Pancreas (tissue), 10 donors: ENCODE measurements around the gene ANAPC16. TPM values are rescaled to one million over a fixed set of nuclear protein-coding genes. Genes with fewer than 3 reads are reported as not detected.
"Not testable (repeated sequence)": the region's sequence is repeated elsewhere in the genome, so short reads cannot be mapped to it uniquely, and the experiment has no call there.

Experiments
- ATAC-seq, 4 donors: fragments of 200-7000 bp; cut with Tn5 transposase; one replicate each; pipeline versions ENCODE4 v1.8.0 to v1.9.1; 2020; ENCODE audit warnings: mild to moderate bottlenecking in 4 of 4, moderate library complexity in 4 of 4
- DNase-seq, 6 donors: peaks; one replicate each; pipeline ENCODE4 v3.0.0-alpha.2; 2020
- FAIRE-seq: peaks from 2 replicates; lab custom pipeline; 2012; peaks lifted over from hg19 to GRCh38; lab: Jason Lieb, UNC
- H3K27ac ChIP-seq, 4 donors: fragments of 200-600 bp; sonication (generic); 1 replicate in 3 of 4; 2 replicates in 1 of 4; pipeline versions ENCODE4 v1.5.0 to v1.8.0; 2020
- H3K27me3 ChIP-seq, 4 donors: fragments of 200-600 bp; one replicate each; pipeline ENCODE4 v1.8.0; 2021
- H3K36me3 ChIP-seq, 3 donors: fragments of 200-600 bp; sonication (generic) in 1 of 3; one replicate each; pipeline versions ENCODE4 v1.5.0 to v1.8.0; 2020 to 2021
- H3K4me1 ChIP-seq, 3 donors: fragments of 200-600 bp; one replicate each; pipeline ENCODE4 v1.8.0; 2021
- H3K4me3 ChIP-seq, 4 donors: fragments of 200-600 bp; sonication (generic) in 2 of 4; one replicate each; pipeline versions ENCODE4 v1.5.0 to v1.8.0; 2020 to 2021
- H3K9me3 ChIP-seq, 4 donors: fragments of 200-600 bp; one replicate each; pipeline ENCODE4 v1.8.0; 2021
- CTCF ChIP-seq, 4 donors: fragments of 200-600 bp; sonication (generic) in 3 of 4; IDR thresholded peaks; one replicate each; pipeline versions ENCODE4 v1.5.0 to v1.8.0; 2021; ENCODE audit warnings: antibody characterized with exemption in 4 of 4
- WGBS, 2 donors: extraction: QIAGEN DNeasy Blood & Tissue Kit; methylation state at CpG; one replicate each; pipeline ENCODE4 v1.1.7; 2013; 5-methylcytosine and 5-hydroxymethylcytosine counted together
- intact Hi-C, 3 donors: fragments of 100-400 bp; cut with DNase I; formaldehyde crosslinking; loops; one replicate each; pipeline versions ENCODE4 v1.11.1 to v1.14.2; 2022
- polyA plus RNA-seq, 2 donors: library from polyadenylated mRNA; stranded (reverse); fragments of 200-250 nt; gene quantifications; one replicate each; pipeline ENCODE4 v1.2.3, GENCODE V29; 2013
- total RNA-seq, 6 donors: library from RNA; stranded (reverse); fragmentation: NEBNext Ultra II Directional in 4 of 6; extraction: Animal tissue kit (Norgen Biotek cat#: 25700) in 4 of 6; gene quantifications; one replicate each; pipeline versions ENCODE4 v1.2.1 to v1.2.4, GENCODE V29; 2021 to 2023
- donor health status: healthy with polysubstance abuse.
- donor health status: DM: no; HTN: no; CAD: no; lungs with moderate emphysema.
- donor health status: DM: no; HTN: no; CAD: no.
- donor health status: control.
- donor health status: control.
- donor health status: Bipolar disorder and iron deficiency.
- donor health status: DM: yes; HTN: yes; CAD: no.
- donor health status: DM: no; HTN: no; CAD: no.
- donor health status: DM: no; HTN: no; CAD: no.
- donor health status: DM: yes; HTN: yes; CAD: no.

Gene ANAPC16
- total and polyA plus RNA-seq, 8 donors, result 52.4 to 153 (median 70.0) TPM

GRCh38 chr10:72277340-72277995 lies 61.7 kb downstream of the ANAPC16 start:
- peak in 2 of 6 donors; percentile 61 to 75 for DNase-seq
- no peak for ATAC-seq
- no peaks in the 10 kb centered on the region for H3K27me3 ChIP-seq
- H3K9me3 ChIP-seq, result no peaks in the 10 kb centered on the region
- peaks cover 2 to 11% (median 2%) of the 10 kb centered on the region in 3 donors for H3K4me1 ChIP-seq
- H3K27ac ChIP-seq, result peak overlapping the region; percentile 96 to 99 (median 96)
- intact Hi-C loops, result loop anchor here in 1 of 3 donors (5.0 kb wide), 1 partner anchor 60 kb away; no protein-coding TSS in a partner anchor
- 62% methylated on average over 5 of the region's 5 CpGs for WGBS, 2 donors
- no peak overlapping the region for H3K4me3 ChIP-seq
- TF ChIP-seq CTCF (IDR thresholded peaks at IDR 0.05), result no peak
- no peak for FAIRE-seq
- H3K36me3 ChIP-seq, result peaks cover 0 to 14% (median 7%) of the 10 kb centered on the region in 3 donors

- Histone ChIP-seq H3K9me3 (no peaks in the 10 kb centered on the region), H3K36me3 (peaks cover 0 to 14% (median 7%) of the 10 kb centered on the region in 3 donors), H3K27me3 (no peaks in the 10 kb centered on the region), H3K4me1 (peaks cover 0 to 8% (median 0%) of the 10 kb centered on the region in 3 donors), H3K27ac (peak overlapping the region in 3 of 4 donors; percentile 96 to 99 (median 97)), H3K4me3 (no peak overlapping the region)
- DNase-seq, result peak in 1 of 6 donors; percentile 65
- 98 to 100% methylated on average over 3 of the region's 3 CpGs for WGBS, 2 donors
- intact Hi-C loops, result loop anchor here in 1 of 3 donors (5.0 kb wide), 1 partner anchor 59 kb away; no protein-coding TSS in a partner anchor
- no peak for FAIRE-seq
- no peak for TF ChIP-seq CTCF (IDR thresholded peaks at IDR 0.05)
- ATAC-seq, result no peak
Measured at GRCh38 chr10:72277996-72278667, 62.3 kb downstream of the ANAPC16 start.

GRCh38 chr10:72278668-72279393 lies 63.0 kb downstream of the ANAPC16 start:
- WGBS, 2 donors, result 90 to 91% methylated on average over 5 of the region's 5 CpGs
- intact Hi-C loops, result loop anchor here in 1 of 3 donors (5.0 kb wide), 1 partner anchor 58 kb away; no protein-coding TSS in a partner anchor
- no peak for FAIRE-seq

GRCh38 chr10:72279587-72279986 lies 63.8 kb downstream of the ANAPC16 start:
- H3K27me3 ChIP-seq, DNase-seq, H3K9me3 ChIP-seq, FAIRE-seq, H3K27ac ChIP-seq, H3K4me1 ChIP-seq, H3K4me3 ChIP-seq, ATAC-seq: not testable (repeated sequence)
- intact Hi-C loops, result loop anchor here in 1 of 3 donors (5.0 kb wide), 1 partner anchor 58 kb away; no protein-coding TSS in a partner anchor
- H3K36me3 ChIP-seq, result peaks cover 0 to 14% (median 7%) of the 10 kb centered on the region in 3 donors
- 91 to 94% methylated on average over 7 of the region's 7 CpGs for WGBS, 2 donors

More at GRCh38 chr10:72278668-72279393, 63.0 kb downstream of the ANAPC16 start:
- no peak for TF ChIP-seq CTCF (IDR thresholded peaks at IDR 0.05)
- Histone ChIP-seq H3K4me1 (peaks cover 0 to 8% (median 0%) of the 10 kb centered on the region in 3 donors), H3K4me3 (no peak overlapping the region), H3K27me3 (no peaks in the 10 kb centered on the region), H3K9me3 (no peaks in the 10 kb centered on the region), H3K36me3 (peaks cover 0 to 14% (median 7%) of the 10 kb centered on the region in 3 donors), H3K27ac (peak overlapping the region in 1 of 4 donors; percentile 97)
- DNase-seq (peak in 1 of 6 donors; percentile 59), ATAC-seq (no peak)

- ATAC-seq (no peak), DNase-seq (no peak), FAIRE-seq (no peak)
- WGBS, 2 donors, result 76 to 90% methylated on average over 3 of the region's 3 CpGs
- H3K27ac ChIP-seq, result no peak overlapping the region
- H3K9me3 ChIP-seq, result no peaks in the 10 kb centered on the region
- H3K4me1 ChIP-seq, result no peaks in the 10 kb centered on the region
- intact Hi-C loops, result no loop called here
- no peak for TF ChIP-seq CTCF (IDR thresholded peaks at IDR 0.05)
- no peak overlapping the region for H3K4me3 ChIP-seq
- no peaks in the 10 kb centered on the region for H3K27me3 ChIP-seq
- no peaks in the 10 kb centered on the region for H3K36me3 ChIP-seq
Measured at GRCh38 chr10:72283131-72283530, 67.3 kb downstream of the ANAPC16 start.
